NOMO-1 treated with dmso at 0.1 percent for 144 hours (cell line): Measurements from ENCODE around the gene HSD17B11.
"Not testable (repeated sequence)": the region's sequence is repeated elsewhere in the genome, so short reads cannot be mapped to it uniquely, and the experiment has no call there.

Experiments used
- DNase-seq: peaks from one replicate; lab custom pipeline; 2025; ENCODE audit not compliant: unreplicated experiment; lab: John Stamatoyannopoulos, UW

HSD17B11 gene

GRCh38 chr4:87360338-87360935 lies 30.6 kb downstream of the HSD17B11 start:
- DNase-seq = no peak

- DNase-seq = no peak
Measured at GRCh38 chr4:87359258-87359657, 31.7 kb downstream of the HSD17B11 start.

- no peak for DNase-seq
Measured at GRCh38 chr4:87356832-87357526, 34.0 kb downstream of the HSD17B11 start.

- no peak for DNase-seq
Measured at GRCh38 chr4:87354168-87355102, 36.6 kb downstream of the HSD17B11 start.

DNA sequence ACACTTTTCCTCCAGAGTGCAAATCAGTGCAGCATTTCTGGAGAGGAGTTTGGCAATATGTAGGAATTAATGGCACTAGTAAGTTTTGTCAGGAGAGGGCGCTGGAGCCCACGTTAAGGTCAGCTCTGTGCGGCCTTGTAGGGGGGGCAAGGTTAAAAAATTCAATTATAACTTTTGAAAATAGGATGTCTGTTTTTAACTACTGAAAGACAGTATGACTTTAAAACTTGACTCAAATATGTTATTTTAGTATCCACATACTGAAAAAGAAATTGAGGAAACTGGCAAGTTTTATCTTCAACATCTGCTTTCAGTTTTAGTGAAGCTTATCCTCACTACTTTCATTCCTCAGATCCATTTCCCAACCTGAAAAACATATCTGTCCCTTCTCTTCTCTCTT lies 37.4 kb downstream of the HSD17B11 start:
- no peak for DNase-seq

- no peak for DNase-seq
Measured at GRCh38 chr4:87345139-87345538, 45.8 kb downstream of the HSD17B11 start.

DNA sequence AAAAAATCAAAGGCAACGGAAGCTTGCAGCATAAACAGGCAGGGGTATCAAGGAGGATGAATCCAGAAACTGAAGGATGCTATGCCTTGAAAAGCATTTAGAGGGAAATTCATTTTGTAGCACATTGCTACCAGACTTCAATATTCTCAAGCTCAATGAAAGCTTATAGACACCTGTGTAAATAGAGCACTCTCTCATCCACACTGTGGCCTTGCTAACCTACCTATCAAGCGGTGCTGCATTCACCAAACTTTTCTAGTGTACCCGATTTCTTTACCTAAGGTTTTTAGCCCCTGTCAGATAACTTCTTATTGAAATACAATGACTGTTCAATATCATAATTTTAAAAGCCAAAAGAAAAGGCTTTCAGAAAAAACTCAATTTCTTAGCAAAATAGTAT lies 48.1 kb downstream of the HSD17B11 start:
- DNase-seq = no peak

DNA sequence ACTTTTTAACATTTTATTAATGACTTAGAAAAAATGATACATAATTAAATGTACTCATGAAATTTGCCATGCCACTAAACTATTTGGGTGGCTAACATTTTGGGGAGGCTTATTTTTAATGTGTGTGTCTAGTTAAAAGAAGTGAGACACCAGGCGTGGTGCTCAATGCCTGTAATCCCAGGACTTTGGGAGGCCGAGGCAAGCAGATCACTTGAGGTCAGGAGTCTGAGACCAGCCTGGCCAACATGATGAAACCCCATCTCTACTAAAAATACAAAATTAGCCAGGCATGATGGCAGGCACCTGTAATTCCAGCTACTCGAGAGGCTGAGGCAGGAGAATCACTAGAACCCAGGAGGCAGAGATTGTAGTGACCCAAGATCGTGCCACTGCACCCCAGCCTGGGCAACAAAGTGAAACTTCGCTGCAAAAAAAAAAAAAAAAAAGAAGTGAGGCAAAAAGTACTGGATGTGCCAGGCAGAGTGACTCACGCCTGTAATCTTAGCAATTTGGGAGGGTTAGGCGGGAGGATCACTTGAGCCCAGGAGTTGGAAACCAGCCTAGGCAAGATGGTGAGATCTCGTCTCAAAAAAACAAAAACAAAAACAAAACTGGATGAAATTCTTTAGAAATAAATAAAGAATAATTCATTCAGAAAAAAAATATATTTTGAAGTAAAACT lies 48.9 kb downstream of the HSD17B11 start:
- not testable (repeated sequence) for DNase-seq

- no peak for DNase-seq
Measured at GRCh38 chr4:87339440-87339839, 51.5 kb downstream of the HSD17B11 start.

- DNase-seq = no peak
Measured at GRCh38 chr4:87337361-87337760, 53.6 kb downstream of the HSD17B11 start.

DNA sequence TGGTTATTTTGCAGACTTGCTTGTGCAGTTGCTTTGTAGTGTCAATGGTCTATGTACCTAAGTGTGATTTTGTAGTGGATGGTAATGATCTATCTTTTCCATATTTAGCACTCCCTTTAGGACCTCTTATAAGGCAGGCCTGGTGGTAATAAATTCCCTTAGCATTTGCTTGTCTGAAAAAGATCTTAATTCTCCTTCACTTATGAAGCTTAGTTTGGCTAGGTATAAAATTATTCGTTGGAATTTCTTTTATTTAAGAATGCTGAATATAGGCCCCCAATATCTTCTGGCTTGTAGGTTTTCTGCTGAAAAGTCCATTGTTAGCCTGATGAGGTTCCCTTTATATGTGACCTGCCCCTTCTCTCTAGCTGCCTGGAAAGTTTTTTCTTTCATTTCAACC lies 57.7 kb downstream of the HSD17B11 start:
- DNase-seq = no peak

DNA sequence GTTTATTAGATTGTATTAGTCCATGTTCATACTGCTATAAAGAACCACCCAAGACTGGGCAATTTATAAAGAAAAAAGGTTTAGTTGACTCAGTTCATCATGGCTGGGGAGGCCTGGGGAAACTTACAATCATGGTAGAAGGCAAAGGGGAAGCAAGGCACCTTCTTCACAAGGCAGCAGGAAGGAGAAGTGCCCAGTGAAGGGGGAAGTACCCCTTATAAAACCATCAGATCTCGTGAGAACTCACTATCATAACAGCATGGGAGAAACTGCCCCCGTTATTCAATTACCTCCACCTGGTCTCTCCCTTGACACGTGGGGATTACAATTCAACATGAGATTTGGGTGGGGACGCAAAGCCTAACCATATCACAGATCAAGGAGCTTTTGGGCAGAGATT lies 60.2 kb downstream of the HSD17B11 start:
- DNase-seq = no peak

- no peak for DNase-seq
Measured at GRCh38 chr4:87327136-87327535, 63.9 kb downstream of the HSD17B11 start.

GRCh38 chr4:87326460-87326859 lies 64.5 kb downstream of the HSD17B11 start:
- no peak for DNase-seq

GRCh38 chr4:87322754-87323153 lies 68.2 kb downstream of the HSD17B11 start, which contains the start of gene HSD17B13:
Gene HSD17B13, minus strand, starts transcription at chr4:87322882. Its CDS starts 41 bp downstream, at chr4:87322841.
- DNase-seq = no peak

- no peak for DNase-seq
Measured at GRCh38 chr4:87321888-87322287, 69.1 kb downstream of the HSD17B11 start.

DNA sequence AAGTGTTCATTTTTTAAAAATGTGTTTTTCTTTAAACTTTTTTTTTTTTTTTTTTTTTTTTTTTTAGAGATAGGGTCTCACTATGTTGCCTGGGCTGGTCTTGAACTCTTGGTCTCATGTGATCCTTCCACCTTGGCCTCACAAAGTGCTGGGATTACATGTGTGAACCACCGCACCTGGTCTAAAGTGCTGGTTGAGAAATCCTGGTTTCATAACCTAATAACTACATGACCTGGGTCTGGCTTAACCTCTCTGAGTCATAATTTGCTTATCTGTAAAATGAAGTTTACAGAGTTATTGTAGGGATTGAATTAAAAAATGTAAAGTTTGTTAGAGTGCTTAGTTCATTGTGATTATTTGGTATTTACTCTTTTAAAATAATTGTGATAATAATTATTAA lies 73.5 kb downstream of the HSD17B11 start:
- DNase-seq = no peak

- no peak for DNase-seq
Measured at GRCh38 chr4:87316961-87317360, 74.0 kb downstream of the HSD17B11 start.

DNA sequence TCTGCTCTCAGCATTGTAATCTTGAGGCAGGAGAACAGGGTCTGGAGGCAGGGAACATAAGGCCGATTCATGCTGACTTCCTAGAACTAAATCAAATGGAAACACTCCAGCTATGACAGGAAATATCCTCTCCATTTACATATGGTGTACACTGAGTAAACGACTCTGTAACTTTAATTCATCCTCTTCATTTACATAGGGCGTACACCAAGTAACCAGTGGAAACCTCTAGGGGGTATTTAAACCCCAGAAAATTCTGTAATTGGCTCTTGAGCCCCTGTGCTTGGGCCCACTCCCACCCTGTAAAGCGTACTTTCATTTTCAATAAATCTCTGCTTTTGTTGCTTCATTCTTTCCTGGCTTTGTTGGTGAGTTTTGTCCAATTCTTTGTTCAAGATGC lies 76.0 kb downstream of the HSD17B11 start:
- not testable (repeated sequence) for DNase-seq

GRCh38 chr4:87313756-87314155 lies 77.2 kb downstream of the HSD17B11 start:
- no peak for DNase-seq

DNA sequence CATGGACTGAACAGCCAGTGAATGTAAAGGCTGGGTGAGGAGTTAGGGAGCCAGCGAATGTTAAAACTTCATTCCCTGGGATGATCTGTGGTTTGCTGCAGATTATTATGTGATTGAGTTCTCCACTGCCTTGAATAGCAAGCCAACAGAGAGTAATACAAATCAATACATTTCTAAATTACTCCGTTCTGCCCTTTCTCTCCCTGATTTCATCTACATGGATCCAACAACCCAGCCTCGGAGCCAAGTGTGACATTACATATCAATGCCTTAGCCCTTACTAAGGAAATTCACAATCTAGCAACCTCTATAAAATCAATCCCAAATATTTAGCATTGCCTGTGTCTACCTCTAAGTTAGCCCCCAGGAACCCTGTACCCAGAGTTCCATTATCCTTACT lies 79.3 kb downstream of the HSD17B11 start:
- no peak for DNase-seq
